ENCODE data around the gene NBEA.

The NBEA gene

GRCh38 chr13:35526577-35526976, 584.5 kb downstream of the NBEA start:
- DNase-seq: no peak

GRCh38 chr13:35527451-35527850, 585.4 kb downstream of the NBEA start:
- no peak for DNase-seq

- DNase-seq: no peak
Observed at GRCh38 chr13:35530147-35530546, 588.1 kb downstream of the NBEA start.

- DNase-seq: no peak
Observed at GRCh38 chr13:35530581-35530980, 588.5 kb downstream of the NBEA start.

DNA sequence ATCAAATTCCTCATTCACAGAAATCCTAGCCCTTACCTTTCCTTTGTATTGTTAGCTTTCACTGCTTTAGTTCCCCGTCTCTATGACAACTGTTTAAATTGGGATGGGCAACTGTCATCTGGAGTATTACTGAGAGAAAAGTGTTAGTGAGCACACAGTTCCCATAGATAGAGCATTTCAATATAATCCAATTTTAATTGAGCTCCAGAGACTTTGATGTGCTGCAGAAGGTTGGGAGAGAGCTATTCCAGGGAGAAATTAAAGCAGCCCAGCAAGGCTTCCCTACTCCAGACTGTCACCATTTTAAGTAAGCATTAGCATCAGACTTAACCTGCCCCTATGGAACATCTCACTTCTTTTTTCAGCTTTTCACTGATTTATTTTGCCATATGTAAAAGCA, 589.5 kb downstream of the NBEA start:
- DNase-seq: no peak

- DNase-seq: no peak
Observed at GRCh38 chr13:35534343-35534742, 592.3 kb downstream of the NBEA start.

DNA sequence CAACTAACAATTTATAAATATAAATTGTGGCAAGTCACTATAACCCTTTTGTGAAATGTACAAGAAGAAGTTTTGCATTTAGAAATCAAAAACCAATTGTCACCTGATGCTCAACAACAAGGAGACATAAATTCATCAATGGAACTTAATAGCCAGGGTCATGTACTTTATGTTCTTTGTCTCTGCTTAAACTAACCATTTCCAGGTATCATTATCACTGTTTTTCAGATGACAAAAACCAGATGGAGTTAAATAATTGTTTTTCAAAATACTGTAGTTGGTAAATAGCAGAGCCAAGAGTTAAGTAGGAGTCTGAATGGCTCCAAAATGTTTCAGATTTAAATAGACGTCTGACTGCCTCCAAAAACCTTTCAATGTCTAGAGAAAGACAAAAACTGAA, 606.7 kb downstream of the NBEA start:
- no peak for DNase-seq

- DNase-seq: no peak
Observed at GRCh38 chr13:35549481-35549880, 607.4 kb downstream of the NBEA start.

GRCh38 chr13:35552172-35552844, 610.2 kb downstream of the NBEA start:
- no peak for DNase-seq

DNA sequence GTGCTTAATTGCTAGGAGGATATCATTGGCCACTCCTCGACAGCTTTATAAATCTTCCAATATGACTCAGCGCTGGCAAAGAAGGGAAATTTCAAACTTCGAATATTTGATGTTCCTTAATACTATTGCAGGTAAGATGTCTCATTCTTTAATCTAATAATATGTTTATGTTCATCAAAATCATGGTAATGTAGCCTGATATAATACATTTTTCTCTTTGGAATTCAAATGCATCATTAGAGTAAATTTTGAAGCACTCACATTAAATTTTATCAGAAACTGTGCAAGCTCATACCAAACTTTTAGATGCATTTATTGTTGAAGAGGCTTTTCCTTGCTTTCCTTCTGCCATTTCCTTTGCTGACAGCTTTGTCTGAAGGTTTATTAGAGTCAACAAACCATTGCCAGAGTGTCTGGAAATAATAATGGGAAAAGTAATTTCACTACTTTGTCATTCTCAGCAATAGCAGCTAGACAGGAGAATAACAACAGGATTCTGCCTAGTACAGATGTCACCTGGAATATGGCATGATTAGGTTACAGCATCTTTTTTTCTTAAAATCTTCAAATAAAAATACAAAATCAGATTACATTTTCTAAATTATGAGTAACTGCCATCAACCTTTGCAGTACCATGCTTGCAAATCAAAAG, 613.0 kb downstream of the NBEA start:
- no peak for DNase-seq

DNA sequence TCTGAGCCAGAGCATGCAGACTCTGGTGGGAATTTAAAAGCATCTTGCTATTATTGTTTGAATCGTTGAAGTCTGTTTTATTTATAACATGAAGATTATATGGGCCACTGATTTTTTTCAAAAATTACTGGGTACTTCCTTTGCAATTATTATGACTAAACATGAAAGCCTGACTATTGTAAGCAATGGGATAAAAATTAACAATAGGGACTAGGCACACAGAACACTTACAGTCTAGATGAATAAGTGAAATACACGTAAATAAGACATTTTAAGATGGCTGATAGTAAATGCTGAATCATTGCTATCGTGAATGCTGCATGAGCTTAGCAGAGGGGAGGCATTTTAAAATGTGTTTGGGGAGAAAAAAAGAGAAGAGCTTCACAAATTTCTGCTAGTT, 615.4 kb downstream of the NBEA start:
- no peak for DNase-seq

DNA sequence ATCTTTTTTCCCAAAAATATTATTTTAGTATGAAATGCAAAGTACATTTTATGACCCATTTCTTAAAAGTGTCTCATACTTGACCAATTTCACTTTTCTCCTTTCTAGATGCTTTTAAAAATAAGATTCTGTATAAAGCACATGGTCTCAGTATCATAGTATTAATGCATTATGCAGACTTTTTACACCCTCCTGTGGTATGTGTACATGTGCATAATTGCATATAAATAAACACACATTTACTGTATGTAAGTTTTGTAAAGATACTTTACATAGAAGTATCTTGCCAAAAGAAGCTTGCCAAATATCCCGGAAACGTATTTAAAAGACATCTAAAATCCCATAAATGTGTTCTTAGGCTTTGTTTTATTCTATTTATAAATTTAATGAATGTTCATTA, 619.5 kb downstream of the NBEA start:
- no peak for DNase-seq

DNA sequence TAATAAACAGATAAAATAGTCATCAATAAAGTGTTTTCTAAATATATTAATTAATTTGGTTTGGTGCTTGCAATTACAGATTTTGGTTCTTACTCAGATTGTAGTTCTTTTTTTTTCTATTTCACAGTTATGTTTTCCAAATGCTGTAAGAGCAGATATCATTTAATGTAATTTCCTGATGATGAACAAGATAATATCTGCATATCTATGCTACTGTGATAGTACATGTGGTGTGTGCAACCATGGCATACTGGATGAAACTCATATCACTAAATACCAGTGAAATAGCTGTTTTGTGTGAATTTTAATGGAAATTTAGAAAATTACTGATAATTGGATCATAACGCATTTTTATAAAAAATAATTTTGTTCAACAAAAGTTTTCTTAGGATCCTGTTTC, 623.2 kb downstream of the NBEA start:
- no peak for DNase-seq

DNA sequence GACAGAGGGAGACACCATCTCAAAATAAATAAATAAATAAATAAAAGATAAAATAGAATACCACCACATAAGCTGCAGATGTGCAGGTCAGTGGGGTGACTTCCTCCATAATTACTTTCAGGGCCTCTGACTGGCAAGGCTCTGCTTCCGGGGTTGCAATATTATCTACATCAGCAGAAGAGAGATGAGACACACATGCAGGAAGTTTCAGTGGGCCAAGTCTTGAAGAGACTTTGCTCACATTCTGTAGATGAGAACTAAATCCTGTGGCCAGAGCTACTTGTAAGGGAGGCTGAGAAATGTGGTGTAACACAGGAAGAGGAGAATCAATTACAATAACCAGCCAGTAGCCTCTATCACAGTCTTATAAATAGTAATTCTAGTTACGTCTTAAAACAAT, 624.3 kb downstream of the NBEA start:
- no peak for DNase-seq

GRCh38 chr13:35567406-35567980, 625.4 kb downstream of the NBEA start:
- DNase-seq: no peak

DNA sequence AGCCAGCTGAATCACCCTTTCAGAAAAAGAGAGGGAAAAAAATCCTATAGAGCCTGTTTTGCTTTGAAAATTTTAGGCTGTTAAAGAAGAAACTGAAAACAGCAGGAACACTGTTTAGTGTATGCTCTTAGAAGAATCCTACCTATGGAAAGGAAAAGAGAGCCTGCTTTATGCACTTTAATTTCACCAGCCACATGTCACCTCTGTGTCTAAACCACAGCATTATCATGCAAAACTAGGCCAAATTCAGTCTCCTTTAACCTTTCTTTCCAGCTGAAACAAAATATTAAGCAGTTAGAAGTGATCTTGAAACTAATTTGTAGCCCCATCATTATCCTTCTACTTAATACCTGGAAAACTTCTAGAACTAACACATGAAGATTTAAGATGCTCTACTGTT, 631.6 kb downstream of the NBEA start:
- DNase-seq: no peak

GRCh38 chr13:35592457-35592856, 650.4 kb downstream of the NBEA start:
- no peak for DNase-seq

GRCh38 chr13:35593651-35594050, 651.6 kb downstream of the NBEA start:
- no peak for DNase-seq

GRCh38 chr13:35594096-35594495, 652.0 kb downstream of the NBEA start:
- no peak for DNase-seq

DNA sequence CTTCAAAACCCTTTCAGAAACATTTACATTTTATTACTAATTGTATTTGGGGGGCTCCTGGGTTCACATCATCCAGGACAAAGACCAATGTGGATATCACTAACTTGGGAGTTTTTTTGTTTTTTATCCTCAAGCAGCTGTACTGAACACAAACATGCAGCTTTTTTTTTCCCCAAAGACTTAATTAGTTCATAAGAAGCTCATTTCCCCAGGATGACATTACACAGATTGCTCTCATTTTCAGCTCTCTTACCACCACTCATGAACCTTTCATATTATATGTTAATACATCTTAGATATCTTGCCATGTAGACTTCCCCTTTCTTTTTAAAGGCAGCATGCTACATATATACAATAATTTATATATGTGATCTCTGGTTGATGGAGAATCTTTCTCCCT, 653.1 kb downstream of the NBEA start:
- DNase-seq: no peak

DNA sequence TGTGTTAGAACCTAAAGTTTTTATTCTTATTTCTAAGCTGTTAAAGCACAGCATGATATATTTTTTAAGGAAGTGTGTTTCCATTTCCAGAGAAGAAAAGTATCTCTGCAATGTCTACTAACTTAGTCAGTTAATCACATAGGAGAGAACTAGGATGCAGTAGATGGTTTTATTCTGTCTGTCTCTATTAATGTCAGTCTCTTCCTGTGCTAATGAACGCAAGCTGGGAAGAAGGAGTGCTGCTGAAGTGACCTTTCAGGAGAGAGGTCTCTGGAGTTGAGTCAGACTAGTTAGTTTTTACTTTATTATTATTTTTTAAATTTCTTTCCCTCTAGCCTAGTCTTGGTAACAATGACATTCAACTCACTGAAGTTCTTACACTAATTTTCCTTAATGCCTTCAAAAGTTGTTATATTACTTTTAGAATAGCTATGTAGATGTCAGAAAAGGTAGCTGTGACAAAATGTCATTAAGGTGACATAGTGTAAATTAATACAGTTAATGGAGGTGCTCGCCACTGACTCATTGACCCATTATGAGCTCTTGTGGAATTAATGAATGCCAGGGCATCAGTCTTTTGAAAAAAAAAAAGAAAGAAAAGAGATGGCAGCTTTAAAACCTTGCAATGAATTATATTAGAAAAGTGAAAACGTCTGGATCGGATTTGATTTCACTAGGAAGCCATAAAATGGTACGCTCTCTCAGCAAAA, 654.4 kb downstream of the NBEA start:
- no peak for DNase-seq

GRCh38 chr13:35597451-35597850, 655.4 kb downstream of the NBEA start:
- no peak for DNase-seq

- no peak for DNase-seq
Observed at GRCh38 chr13:35598233-35598632, 656.2 kb downstream of the NBEA start.

- DNase-seq: no peak
Observed at GRCh38 chr13:35598790-35599369, 656.8 kb downstream of the NBEA start.

Measured in CD4-positive, alpha-beta T cell treated with Interleukin-6 for 4 hours (primary cell).